Adipocyte (in vitro differentiated cells): ENCODE measurements around the gene KCNQ1.
"Not testable (repeated sequence)": the region's sequence is repeated elsewhere in the genome, so short reads cannot be mapped to it uniquely, and the experiment has no call there.

ENCODE experiments used
- DNase-seq: peaks from one replicate; pipeline ENCODE4 v3.0.0-alpha.2; 2015; ENCODE audit warnings: low read depth
- H3K27me3 ChIP-seq: replicated peaks from 2 replicates; pipeline ENCODE4 v1.7.0; 2013; ENCODE audit warnings: mild to moderate bottlenecking, low read length, moderate library complexity; ENCODE audit not compliant: control insufficient read depth, insufficient read depth
- H3K36me3 ChIP-seq: 2 replicates; pipeline ENCODE4 v1.7.0; 2013; ENCODE audit warnings: low read length, mild to moderate bottlenecking, moderate library complexity; ENCODE audit not compliant: control insufficient read depth, insufficient read depth, severe bottlenecking
- H3K4me1 ChIP-seq: 2 replicates; pipeline ENCODE4 v1.7.0; 2013; ENCODE audit warnings: mild to moderate bottlenecking, low read length, moderate library complexity; ENCODE audit not compliant: control insufficient read depth, insufficient read depth
- H3K4me3 ChIP-seq: 2 replicates; pipeline ENCODE4 v1.7.0; 2013; ENCODE audit warnings: mild to moderate bottlenecking, low read length, moderate library complexity
- H3K9ac ChIP-seq: 2 replicates; pipeline ENCODE4 v1.7.0; 2013; ENCODE audit warnings: mild to moderate bottlenecking, low read length, moderate library complexity
- H3K9me3 ChIP-seq: 2 replicates; pipeline ENCODE4 v1.7.0; 2013; ENCODE audit warnings: mild to moderate bottlenecking, low read length, moderate library complexity; ENCODE audit not compliant: control insufficient read depth

KCNQ1 gene

GRCh38 chr11:2488004-2488403, 43.2 kb downstream of the KCNQ1 start:
- H3K4me3 ChIP-seq: no peak overlapping the region
- DNase-seq: no peak
- peaks cover 10% of the 10 kb centered on the region for H3K27me3 ChIP-seq
- no peaks in the 10 kb centered on the region for H3K4me1 ChIP-seq
- H3K9me3 ChIP-seq: peaks cover 58% of the 10 kb centered on the region
- no peak overlapping the region for H3K9ac ChIP-seq
- H3K36me3 ChIP-seq: no peaks in the 10 kb centered on the region

DNA sequence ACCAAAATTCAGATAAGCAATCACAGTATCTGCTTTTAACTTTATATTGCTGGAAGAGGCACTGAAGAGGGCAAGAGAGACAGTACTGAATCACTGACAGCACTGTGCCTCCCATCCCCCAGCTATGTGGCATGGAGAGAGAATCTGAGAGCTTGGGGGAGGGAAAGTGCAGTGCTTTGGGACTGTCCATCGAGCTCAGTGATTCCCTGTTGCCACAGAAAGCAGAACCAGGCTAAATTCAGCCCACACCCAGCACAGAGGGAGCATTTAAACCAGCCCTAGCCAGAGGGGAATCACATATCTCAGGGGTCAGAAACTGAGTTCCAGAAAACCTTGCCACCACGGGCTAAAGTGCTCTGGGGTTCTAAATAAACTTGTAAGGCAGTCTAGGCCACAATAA, 44.3 kb downstream of the KCNQ1 start:
- no peaks in the 10 kb centered on the region for H3K4me1 ChIP-seq
- H3K4me3 ChIP-seq: no peak overlapping the region
- H3K27me3 ChIP-seq: peaks cover under 1% of the 10 kb centered on the region
- no peaks in the 10 kb centered on the region for H3K36me3 ChIP-seq
- no peak for DNase-seq
- peaks cover 63% of the 10 kb centered on the region for H3K9me3 ChIP-seq
- H3K9ac ChIP-seq: no peak overlapping the region

- not testable (repeated sequence) for H3K27me3 ChIP-seq, H3K36me3 ChIP-seq, H3K9ac ChIP-seq, H3K4me3 ChIP-seq, H3K4me1 ChIP-seq, DNase-seq
- H3K9me3 ChIP-seq: peaks cover 54% of the 10 kb centered on the region
These were observed 53.1 kb downstream of the KCNQ1 start for GRCh38 chr11:2497951-2498350.

- no peak overlapping the region for H3K4me3 ChIP-seq
- H3K4me1 ChIP-seq: no peaks in the 10 kb centered on the region
- H3K9me3 ChIP-seq: peaks cover 51% of the 10 kb centered on the region
- no peaks in the 10 kb centered on the region for H3K27me3 ChIP-seq
- no peaks in the 10 kb centered on the region for H3K36me3 ChIP-seq
- no peak overlapping the region for H3K9ac ChIP-seq
- DNase-seq: no peak
These were observed 53.9 kb downstream of the KCNQ1 start for GRCh38 chr11:2498750-2499149.

GRCh38 chr11:2507212-2507901, 62.5 kb downstream of the KCNQ1 start:
- peaks cover 39% of the 10 kb centered on the region for H3K27me3 ChIP-seq

DNA sequence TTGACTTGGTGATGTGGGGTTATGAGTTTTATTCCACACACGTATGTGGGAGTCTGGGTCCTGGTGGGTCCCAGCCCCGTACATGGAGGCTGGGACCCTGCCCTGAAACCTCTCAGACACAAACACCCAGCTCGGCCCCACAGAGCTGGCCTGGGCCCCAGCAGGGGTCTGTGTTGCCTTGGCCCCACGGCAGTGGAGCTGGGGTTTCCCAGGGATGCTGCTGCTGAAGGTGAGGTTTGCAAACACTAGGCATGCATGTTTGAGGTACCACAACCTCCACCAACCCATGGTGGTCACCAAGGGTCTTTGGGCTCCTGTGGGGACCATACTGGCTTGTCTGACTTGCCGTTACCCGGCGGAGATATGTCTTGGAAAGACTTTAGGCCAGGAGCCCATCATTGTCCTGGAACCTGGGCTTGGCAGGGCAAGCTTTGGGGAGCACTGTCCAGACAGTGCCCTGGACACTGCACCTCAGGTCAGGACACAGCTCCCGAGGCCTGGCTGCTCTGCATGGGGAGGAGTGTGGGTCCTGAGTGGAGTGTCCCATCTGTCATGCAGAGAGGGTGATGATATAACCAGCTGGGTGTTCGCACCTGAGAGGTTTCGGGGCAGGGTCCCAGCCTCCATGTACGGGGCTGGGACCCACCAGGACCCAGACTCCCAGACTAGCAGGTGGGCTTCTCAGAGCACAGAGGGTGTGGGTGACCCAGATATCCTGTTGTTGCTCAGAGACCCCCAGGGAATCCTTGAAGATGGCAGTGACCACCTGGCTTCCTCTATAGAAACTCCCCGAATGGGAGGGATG, 63.3 kb downstream of the KCNQ1 start:
- Histone ChIP-seq H3K9ac (no peak overlapping the region), H3K4me1 (no peaks in the 10 kb centered on the region), H3K9me3 (peaks cover under 1% of the 10 kb centered on the region), H3K4me3 (no peak overlapping the region), H3K36me3 (no peaks in the 10 kb centered on the region), H3K27me3 (peaks cover 39% of the 10 kb centered on the region)
- no peak for DNase-seq

More at GRCh38 chr11:2507212-2507901, 62.5 kb downstream of the KCNQ1 start:
- Histone ChIP-seq H3K4me1 (no peaks in the 10 kb centered on the region), H3K36me3 (no peaks in the 10 kb centered on the region), H3K9ac (no peak overlapping the region), H3K9me3 (peaks cover 8% of the 10 kb centered on the region), H3K4me3 (no peak overlapping the region)
- no peak for DNase-seq

DNA sequence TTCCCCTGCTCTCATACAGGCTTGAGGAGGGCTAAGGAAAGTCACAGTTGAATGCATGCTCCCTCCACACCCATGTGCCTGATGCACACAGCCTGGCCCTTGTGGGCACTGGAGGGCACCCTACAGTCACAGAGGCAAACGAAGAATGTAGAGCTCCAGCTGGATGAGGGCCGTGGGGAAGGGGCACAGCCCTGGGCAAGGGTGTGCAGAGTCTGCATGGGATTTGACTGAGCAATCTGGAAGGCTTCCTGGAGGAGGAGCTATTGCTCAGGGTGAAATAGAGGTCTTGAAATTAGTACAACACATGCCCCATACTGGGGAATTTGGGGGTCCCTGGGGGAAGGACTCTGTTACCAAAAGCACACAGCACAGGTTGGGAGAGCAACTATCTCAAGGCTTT, 64.0 kb downstream of the KCNQ1 start:
- Histone ChIP-seq H3K36me3 (no peaks in the 10 kb centered on the region), H3K9ac (no peak overlapping the region), H3K9me3 (no peaks in the 10 kb centered on the region), H3K4me1 (no peaks in the 10 kb centered on the region), H3K4me3 (no peak overlapping the region), H3K27me3 (peaks cover 39% of the 10 kb centered on the region)
- no peak for DNase-seq

DNA sequence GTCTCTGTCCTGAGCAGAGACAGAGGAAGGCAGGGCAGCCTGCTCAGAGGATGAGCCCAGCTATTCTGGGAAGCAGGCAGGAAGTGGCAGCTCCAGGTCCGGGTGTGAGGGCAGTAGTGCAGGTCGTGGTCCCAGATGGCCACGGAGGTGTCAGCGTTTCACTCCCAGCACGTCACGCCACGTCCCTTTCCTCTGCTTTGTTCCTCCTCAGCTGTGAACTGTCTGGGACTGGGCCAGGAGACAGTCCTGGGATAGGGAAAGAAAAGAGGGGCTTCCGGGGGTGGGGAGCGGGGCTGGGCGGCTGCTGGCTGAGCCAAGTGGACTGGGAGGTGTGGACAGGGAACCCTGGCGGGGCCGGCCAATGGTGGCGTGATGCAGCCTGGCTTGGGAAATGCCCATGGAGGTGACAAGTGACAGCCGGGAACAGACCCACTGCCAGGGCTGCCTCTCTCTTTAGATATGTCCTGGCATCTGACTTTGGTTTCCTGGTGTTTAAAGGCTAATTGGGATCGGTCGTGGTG, 64.7 kb downstream of the KCNQ1 start:
- H3K9me3 ChIP-seq: no peaks in the 10 kb centered on the region
- no peak overlapping the region for H3K9ac ChIP-seq
- no peak overlapping the region for H3K4me3 ChIP-seq
- no peaks in the 10 kb centered on the region for H3K36me3 ChIP-seq
- no peak for DNase-seq
- H3K4me1 ChIP-seq: no peaks in the 10 kb centered on the region
- H3K27me3 ChIP-seq: peaks cover 39% of the 10 kb centered on the region

DNA sequence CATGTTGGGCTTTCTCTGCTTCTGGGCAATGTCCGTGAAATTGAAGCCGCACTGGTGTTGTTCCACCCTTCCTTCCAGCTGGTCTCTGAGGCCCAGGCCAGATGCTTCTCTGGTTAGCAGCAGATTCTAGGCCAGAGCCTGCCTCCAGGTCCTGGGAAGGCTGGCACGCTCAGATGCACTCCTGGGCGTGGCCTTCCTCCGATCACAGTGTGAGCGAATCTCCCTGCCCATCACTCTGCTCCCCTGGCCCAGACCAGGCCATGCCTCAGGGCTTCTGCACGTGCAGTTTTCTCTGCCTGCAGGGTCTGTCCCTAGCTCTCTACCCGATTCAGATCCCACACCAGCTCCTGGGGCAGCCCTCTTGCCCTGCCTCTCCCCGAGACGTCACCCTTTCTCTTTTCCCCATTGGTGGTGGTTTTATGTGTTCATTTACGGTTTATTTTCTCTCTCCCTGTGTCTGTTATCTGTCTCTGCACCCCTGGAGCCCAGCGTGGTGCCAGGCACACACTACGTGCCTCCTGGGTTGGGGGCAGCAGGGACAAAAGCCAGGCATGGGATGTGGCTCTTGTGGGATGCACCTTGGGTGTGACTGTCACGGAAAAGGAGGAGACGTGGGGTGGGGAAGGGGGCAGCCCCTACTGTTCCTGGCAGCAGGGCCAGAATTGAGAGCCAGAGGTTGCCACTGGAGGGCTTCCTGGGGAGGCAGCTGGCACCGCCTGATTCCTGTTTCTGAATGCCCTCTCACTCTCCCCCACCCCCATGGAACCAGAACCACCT, 66.0 kb downstream of the KCNQ1 start:
- DNase-seq: no peak

GRCh38 chr11:2511421-2512369, 66.9 kb downstream of the KCNQ1 start:
- Histone ChIP-seq H3K36me3 (no peaks in the 10 kb centered on the region), H3K27me3 (peaks cover 28% of the 10 kb centered on the region), H3K9me3 (no peaks in the 10 kb centered on the region), H3K4me3 (no peak overlapping the region), H3K4me1 (no peaks in the 10 kb centered on the region), H3K9ac (no peak overlapping the region)
- DNase-seq: no peak

More for the DNA sequence above, 66.0 kb downstream of the KCNQ1 start:
- Histone ChIP-seq H3K4me3 (no peak overlapping the region), H3K36me3 (no peaks in the 10 kb centered on the region), H3K4me1 (no peaks in the 10 kb centered on the region), H3K9me3 (no peaks in the 10 kb centered on the region), H3K9ac (no peak overlapping the region), H3K27me3 (peaks cover 37% of the 10 kb centered on the region)
